ENCODE data around the gene COG5. TPM values are rescaled to one million over a fixed set of nuclear protein-coding genes. Genes with fewer than 3 reads are reported as not detected.
"Not testable (repeated sequence)": the region's sequence is repeated elsewhere in the genome, so short reads cannot be mapped to it uniquely, and the experiment has no call there.

The COG5 gene
- total RNA-seq, 1 donor from 2014 or later = 55.2 TPM

DNA sequence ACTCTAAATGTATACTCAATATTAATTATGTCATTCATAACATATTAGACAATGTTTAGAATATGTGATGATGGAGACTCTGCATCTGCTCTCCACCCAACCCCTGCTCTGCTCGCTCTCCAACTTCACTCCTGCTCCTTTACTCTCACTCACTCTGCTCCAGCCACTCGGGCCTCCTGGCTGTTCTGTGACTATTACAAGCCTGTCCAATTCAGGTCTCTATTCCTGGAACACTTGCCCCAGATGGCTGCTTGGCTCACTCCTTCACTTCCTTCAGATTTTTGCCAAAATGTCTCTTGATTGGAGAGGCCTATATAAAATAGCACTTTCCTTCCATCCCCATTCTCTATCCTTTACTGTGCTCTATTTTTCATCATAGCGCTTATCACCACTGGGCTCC lies 310.1 kb downstream of the COG5 start:
- Histone ChIP-seq H3K36me3 (no peaks in the 10 kb centered on the region), H3K27ac (no peak overlapping the region), H3K27me3 (no peaks in the 10 kb centered on the region), H3K4me3 (no peak overlapping the region), H3K4me1 (no peaks in the 10 kb centered on the region), H3K9me3 (no peaks in the 10 kb centered on the region)
- no peak for DNase-seq (ENCODE audit: extremely low spot score in 2 of 2)
- TF ChIP-seq, protein P1, sequence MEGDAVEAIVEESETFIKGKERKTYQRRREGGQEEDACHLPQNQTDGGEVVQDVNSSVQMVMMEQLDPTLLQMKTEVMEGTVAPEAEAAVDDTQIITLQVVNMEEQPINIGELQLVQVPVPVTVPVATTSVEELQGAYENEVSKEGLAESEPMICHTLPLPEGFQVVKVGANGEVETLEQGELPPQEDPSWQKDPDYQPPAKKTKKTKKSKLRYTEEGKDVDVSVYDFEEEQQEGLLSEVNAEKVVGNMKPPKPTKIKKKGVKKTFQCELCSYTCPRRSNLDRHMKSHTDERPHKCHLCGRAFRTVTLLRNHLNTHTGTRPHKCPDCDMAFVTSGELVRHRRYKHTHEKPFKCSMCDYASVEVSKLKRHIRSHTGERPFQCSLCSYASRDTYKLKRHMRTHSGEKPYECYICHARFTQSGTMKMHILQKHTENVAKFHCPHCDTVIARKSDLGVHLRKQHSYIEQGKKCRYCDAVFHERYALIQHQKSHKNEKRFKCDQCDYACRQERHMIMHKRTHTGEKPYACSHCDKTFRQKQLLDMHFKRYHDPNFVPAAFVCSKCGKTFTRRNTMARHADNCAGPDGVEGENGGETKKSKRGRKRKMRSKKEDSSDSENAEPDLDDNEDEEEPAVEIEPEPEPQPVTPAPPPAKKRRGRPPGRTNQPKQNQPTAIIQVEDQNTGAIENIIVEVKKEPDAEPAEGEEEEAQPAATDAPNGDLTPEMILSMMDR (IDR thresholded peaks at IDR 0.05) = no peak
- TF ChIP-seq POLR2AphosphoS5 (IDR thresholded peaks at IDR 0.05; ENCODE audit: insufficient read depth in 1 of 2, low read depth in 1 of 2) = no peak
- no peak for TF ChIP-seq POLR2A (IDR thresholded peaks at IDR 0.05)
- intact Hi-C loops (cut with DNase I) = no loop called here

DNA sequence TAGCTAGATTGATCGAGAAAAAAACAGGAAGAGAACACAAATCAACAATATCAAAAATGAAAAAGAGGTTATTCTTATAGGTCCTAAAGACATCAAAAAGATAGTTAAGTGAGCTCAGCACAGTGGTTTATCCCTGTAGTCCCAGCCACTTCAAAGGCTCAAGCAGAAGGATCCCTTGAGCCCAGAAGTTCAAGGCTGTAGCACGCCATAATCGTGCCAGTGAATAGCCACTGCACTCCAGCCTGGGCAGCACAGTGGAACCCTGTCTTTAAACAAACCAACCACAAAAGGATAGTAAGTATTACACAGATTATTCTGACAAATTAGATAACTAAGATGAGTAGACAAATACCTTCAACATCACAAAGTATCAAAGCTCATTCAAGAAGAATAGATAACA lies 311.8 kb downstream of the COG5 start:
- TF ChIP-seq POLR2A (IDR thresholded peaks at IDR 0.05) (no peak), POLR2AphosphoS5 (IDR thresholded peaks at IDR 0.05; ENCODE audit: insufficient read depth in 1 of 2, low read depth in 1 of 2) (no peak)
- TF ChIP-seq, protein P1 (IDR thresholded peaks at IDR 0.05) = no peak
- intact Hi-C loops (cut with DNase I) = no loop called here
- Histone ChIP-seq H3K4me1 (no peaks in the 10 kb centered on the region), H3K27ac (peak overlapping the region; percentile 10), H3K9me3 (no peaks in the 10 kb centered on the region), H3K4me3 (no peak overlapping the region), H3K36me3 (peaks cover 0 to 1% of the 10 kb centered on the region in 2 donors), H3K27me3 (no peaks in the 10 kb centered on the region)
- no peak for DNase-seq (ENCODE audit: extremely low spot score in 2 of 2)

DNA sequence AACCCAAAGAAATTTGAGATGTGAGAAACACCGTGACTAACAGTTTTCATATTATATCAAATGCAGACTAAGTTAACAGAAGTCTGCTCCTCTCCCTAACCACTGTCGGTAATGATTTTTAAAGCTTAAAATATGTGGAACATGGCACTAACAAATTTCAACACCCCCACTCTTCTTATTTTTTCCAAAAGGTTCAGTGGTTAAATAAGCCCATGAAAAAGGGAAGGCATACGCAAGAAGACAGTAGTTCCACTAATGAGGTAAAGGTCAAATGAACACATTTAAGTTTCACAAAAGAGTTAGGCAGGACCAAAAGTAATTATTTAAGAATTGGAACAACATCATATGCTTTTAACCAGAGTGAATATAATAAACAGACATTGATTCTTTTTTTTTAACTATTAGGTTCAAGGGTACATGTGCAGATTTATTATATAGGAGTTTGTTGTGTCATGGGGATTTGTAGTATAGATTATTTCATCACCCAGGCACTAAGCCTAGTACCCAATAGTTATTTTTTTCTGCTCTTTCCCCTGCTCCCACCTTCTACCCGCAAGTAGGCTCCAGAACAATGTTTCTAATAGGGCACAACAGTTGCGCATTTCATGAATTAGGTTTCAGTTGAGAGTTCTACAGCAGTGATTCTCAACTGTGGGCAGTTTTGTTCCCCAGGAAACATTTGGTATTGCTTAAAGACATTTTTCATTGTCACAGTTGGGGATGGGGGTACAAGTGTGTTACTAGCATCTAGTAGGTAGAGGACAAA lies 315.0 kb downstream of the COG5 start:
- no peak for DNase-seq (ENCODE audit: extremely low spot score in 2 of 2)
- Histone ChIP-seq H3K4me3 (no peak overlapping the region), H3K36me3 (peaks cover 0 to 13% of the 10 kb centered on the region in 2 donors), H3K4me1 (no peaks in the 10 kb centered on the region), H3K27me3 (no peaks in the 10 kb centered on the region), H3K27ac (no peak overlapping the region), H3K9me3 (no peaks in the 10 kb centered on the region)
- intact Hi-C loops (cut with DNase I) = no loop called here
- TF ChIP-seq POLR2AphosphoS5 (IDR thresholded peaks at IDR 0.05; ENCODE audit: insufficient read depth in 1 of 2, low read depth in 1 of 2) (no peak), POLR2A (IDR thresholded peaks at IDR 0.05) (no peak)
- TF ChIP-seq, protein P1 (IDR thresholded peaks at IDR 0.05) = no peak

DNA sequence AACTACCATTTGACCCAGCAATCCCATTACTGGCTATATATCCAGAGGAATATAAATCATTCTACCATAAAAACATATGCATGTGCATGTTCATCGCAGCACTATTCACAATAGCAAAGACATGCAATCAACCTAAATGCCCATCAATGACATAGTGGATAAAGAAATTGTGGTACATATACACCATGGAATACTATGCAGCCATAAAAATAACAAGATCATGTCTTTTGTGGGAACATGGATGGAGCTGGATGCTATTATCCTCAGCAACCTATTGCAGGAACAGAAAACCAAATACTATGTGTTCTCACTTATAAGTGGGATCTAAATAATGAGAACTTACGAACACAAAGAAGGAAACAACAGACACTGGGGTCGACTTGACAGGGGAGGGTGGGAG lies 316.9 kb downstream of the COG5 start:
- H3K36me3 ChIP-seq = peaks cover 0 to 13% of the 10 kb centered on the region in 2 donors
- H3K4me3 ChIP-seq; H3K27ac ChIP-seq; H3K9me3 ChIP-seq; DNase-seq (ENCODE audit: extremely low spot score in 2 of 2); H3K27me3 ChIP-seq; intact Hi-C loops (cut with DNase I); H3K4me1 ChIP-seq: not testable (repeated sequence)

DNA sequence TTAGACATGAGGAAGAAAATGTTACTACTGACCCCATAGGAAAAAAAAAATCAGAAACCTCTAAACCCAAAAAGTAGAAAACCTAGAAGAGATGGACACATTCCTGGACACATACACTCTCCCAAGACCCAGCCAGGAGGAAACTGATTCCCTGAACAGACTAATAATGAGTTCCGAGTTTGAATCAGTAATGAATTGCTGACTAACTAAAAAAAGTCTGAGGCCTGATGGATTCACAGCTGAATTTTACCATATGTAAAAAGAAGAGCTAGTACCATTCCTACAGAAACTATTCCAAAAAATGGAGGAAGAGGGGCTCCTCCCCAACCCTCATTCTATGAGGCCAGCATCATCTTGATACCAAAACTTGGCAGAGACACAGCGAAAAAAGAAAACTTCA lies 319.1 kb downstream of the COG5 start:
- intact Hi-C loops (cut with DNase I) = no loop called here
- no peak for TF ChIP-seq POLR2A (IDR thresholded peaks at IDR 0.05)
- no peak for TF ChIP-seq POLR2AphosphoS5 (IDR thresholded peaks at IDR 0.05; ENCODE audit: insufficient read depth in 1 of 2, low read depth in 1 of 2)
- TF ChIP-seq, protein P1 (IDR thresholded peaks at IDR 0.05) = no peak
- Histone ChIP-seq H3K36me3 (peaks cover 0 to 13% of the 10 kb centered on the region in 2 donors), H3K4me1 (no peaks in the 10 kb centered on the region), H3K27ac (no peak overlapping the region), H3K4me3 (no peak overlapping the region), H3K9me3 (no peaks in the 10 kb centered on the region), H3K27me3 (no peaks in the 10 kb centered on the region)
- DNase-seq (ENCODE audit: extremely low spot score in 2 of 2) = no peak
